Panc1 (cell line): ENCODE measurements around the gene MFSD12. TPM values are rescaled to one million over a fixed set of nuclear protein-coding genes. Genes with fewer than 3 reads are reported as not detected.

ENCODE experiments used
- ATAC-seq: fragments of 200-7000 bp; cut with Tn5 transposase; 2 replicates; pipeline ENCODE4 v1.9.1; 2020; ENCODE audit warnings: mild to moderate bottlenecking, moderate library complexity
- BruUV-seq: library from RNA; stranded (reverse); fragments of 400-500 nt; replicated peaks from 2 replicates; lab custom pipeline; 2021; lab: Mats Ljungman, UMichigan
- CTCF ChIA-PET: fragments of 300-600 bp; sonication (Branson Sonifier 250); formaldehyde crosslinking; loops from one replicate; lab custom pipeline; 2022; ENCODE audit warnings: antibody characterized with exemption; lab: Charles Lee
- POLR2A ChIA-PET: fragments of 300-600 bp; sonication (Branson Sonifier 250); formaldehyde crosslinking; loops from one replicate; lab custom pipeline; 2022; ENCODE audit warnings: antibody characterized with exemption; lab: Charles Lee
- DNase-seq: peaks from one replicate; pipeline ENCODE4 v3.0.0-alpha.2; 2010; ENCODE audit warnings: low read depth, low spot score
- H3K27ac ChIP-seq: 2 replicates; pipeline ENCODE4 v1.5.1; 2011; ENCODE audit warnings: mild to moderate bottlenecking, low read length, inconsistent platforms
- H3K27me3 ChIP-seq: fragments of 200-500 bp; sonication (Bioruptor generic); 2 replicates; pipeline ENCODE4 v1.6.0; 2014; ENCODE audit warnings: low read length, inconsistent platforms; ENCODE audit not compliant: control insufficient read depth, insufficient read depth
- H3K36me3 ChIP-seq: fragments of 200-500 bp; sonication (Bioruptor generic); 2 replicates; pipeline ENCODE4 v1.5.1; 2014; ENCODE audit warnings: inconsistent platforms, mild to moderate bottlenecking, low read length, moderate library complexity; ENCODE audit not compliant: control insufficient read depth, insufficient read depth
- H3K4me1 ChIP-seq: 2 replicates; pipeline ENCODE4 v1.5.1; 2011; ENCODE audit warnings: inconsistent platforms, mild to moderate bottlenecking, low read length, moderate library complexity; ENCODE audit not compliant: control insufficient read depth, insufficient read depth
- H3K4me3 ChIP-seq, 2 experiments: 2 replicates each; pipeline ENCODE4 v1.5.1; 2011 to 2012; ENCODE audit warnings: low read depth in 2 of 2, low read length in 2 of 2, mild to moderate bottlenecking in 2 of 2, inconsistent platforms in 1 of 2, moderate library complexity in 1 of 2
- H3K9me3 ChIP-seq: fragments of 200-500 bp; sonication (Bioruptor generic); 2 replicates; pipeline ENCODE4 v1.5.1; 2014; ENCODE audit warnings: low read depth, mild to moderate bottlenecking, inconsistent platforms, low read length, moderate library complexity; ENCODE audit not compliant: control insufficient read depth, insufficient read depth
- CTCF ChIP-seq: fragments of 450-650 bp; IDR thresholded peaks from 2 replicates; pipeline ENCODE4 v1.5.1; 2017; ENCODE audit warnings: mild to moderate bottlenecking
- POLR2AphosphoS5 ChIP-seq: IDR thresholded peaks from 2 replicates; pipeline ENCODE4 v1.6.1; 2012; ENCODE audit warnings: mild to moderate bottlenecking, low read depth, low read length, moderate library complexity
- REST ChIP-seq, 2 experiments: IDR thresholded peaks; 2 replicates each; pipeline ENCODE4 v1.6.1; 2011 to 2012; ENCODE audit warnings: low read depth in 2 of 2, control low read depth in 1 of 2, low read length in 1 of 2, mild to moderate bottlenecking in 1 of 2, moderate library complexity in 1 of 2; ENCODE audit not compliant: insufficient read depth in 1 of 2
- SIN3A ChIP-seq: IDR thresholded peaks from 2 replicates; pipeline ENCODE4 v1.6.1; 2012; ENCODE audit warnings: low read depth, mild to moderate bottlenecking, low read length, moderate library complexity, borderline replicate concordance; ENCODE audit not compliant: insufficient read depth
- TCF7L2 ChIP-seq: IDR thresholded peaks from 2 replicates; pipeline ENCODE4 v1.6.1; 2011; ENCODE audit warnings: mild to moderate bottlenecking, low read depth, low read length, inconsistent platforms
- in situ Hi-C: cut with HindIII; loops from 2 replicates; pipeline ENCODE4 v1.10.0; 2016; ENCODE audit warnings: low sequenced_read_pairs, low pct_unique_long_range_greater_than_20kb
- intact Hi-C: fragments of 100-400 bp; cut with micrococcal nuclease; formaldehyde crosslinking; loops from one replicate; pipeline ENCODE4 v1.10.0; 2022; ENCODE audit not compliant: unreplicated experiment
- total RNA-seq: library from RNA; stranded (reverse); gene quantifications from one replicate; pipeline ENCODE4 v1.2.1, GENCODE V29; 2021; ENCODE audit not compliant: unreplicated experiment

The MFSD12 gene
- total RNA-seq, 1 experiment from 2014 or later, result 98.8 TPM

DNA sequence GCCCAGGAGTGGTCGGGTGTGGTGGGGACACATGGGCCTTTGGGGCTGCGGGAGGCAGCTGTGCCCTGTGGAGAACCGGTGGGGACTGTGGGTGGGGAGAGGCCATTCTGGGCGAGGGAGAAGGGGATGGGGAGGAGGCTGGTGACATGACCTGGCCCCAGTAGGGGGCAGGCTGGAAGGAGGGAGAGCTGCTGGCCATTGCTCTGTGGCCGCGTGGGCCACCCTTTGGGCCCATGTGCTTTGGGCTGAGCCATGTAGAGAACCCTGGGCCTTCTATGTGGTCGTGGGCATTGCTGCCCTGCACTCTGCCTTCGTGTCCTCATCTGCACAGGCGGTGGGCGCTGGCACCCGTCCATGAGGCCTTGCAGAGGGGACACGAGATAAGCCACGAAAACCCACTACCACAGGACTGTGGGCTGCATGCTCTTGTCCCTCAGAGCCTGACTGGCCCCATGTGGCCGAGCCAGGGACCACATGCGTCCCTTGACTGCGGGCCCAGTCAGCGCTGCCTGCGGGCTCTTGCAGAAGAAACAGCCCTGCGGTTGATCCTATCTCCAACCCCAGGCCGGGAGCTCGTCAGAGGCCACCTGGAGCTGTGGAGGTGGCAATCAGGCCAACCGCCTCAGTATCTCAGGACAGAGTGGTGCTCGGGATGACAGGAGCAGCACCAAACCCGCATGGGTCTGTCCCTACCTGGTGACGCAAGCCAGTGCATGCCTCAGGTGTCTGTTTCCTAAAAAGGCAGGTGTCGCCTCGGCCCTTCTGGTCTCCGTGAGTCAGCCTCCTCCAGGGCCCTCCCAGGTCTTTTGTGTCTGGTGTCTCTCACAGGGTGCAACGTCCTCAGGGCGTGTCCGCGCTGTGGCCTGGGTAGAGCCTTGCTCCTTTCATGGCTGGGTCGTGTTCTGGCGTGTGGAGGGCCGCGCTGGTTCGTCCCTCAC lies 37.0 kb downstream of the MFSD12 start:
- no peaks in the 10 kb centered on the region for H3K9me3 ChIP-seq
- H3K4me1 ChIP-seq, result no peaks in the 10 kb centered on the region; the same call in 1 of the 2 replicates
- H3K4me3 ChIP-seq, result no peak overlapping the region
- POLR2A ChIA-PET, result no interaction called here
- CTCF ChIA-PET, result no interaction called here
- H3K36me3 ChIP-seq, result no peaks in the 10 kb centered on the region
- H3K27ac ChIP-seq, result no peak overlapping the region
- ATAC-seq (0 out of 2 replicates have a peak, but pooled peaks have one; percentile 52), DNase-seq (no peak)
- intact Hi-C loops, result no loop called here
- H3K27me3 ChIP-seq, result no peaks in the 10 kb centered on the region
- TF ChIP-seq SIN3A, result no peak
- no peak for TF ChIP-seq POLR2AphosphoS5
- no peak for TF ChIP-seq REST (IDR thresholded peaks at IDR 0.05; ENCODE audit: insufficient read depth in 1 of 2, low read depth in 2 of 2, low read length in 1 of 2)
- no peak for TF ChIP-seq TCF7L2
- in situ Hi-C loops, result no loop called here
- BruUV-seq, result no TSS peak

- in situ Hi-C loops (no loop called here), intact Hi-C loops (no loop called here)
- no peak overlapping the region for H3K27ac ChIP-seq
- no peak for DNase-seq
- H3K36me3 ChIP-seq, result no peaks in the 10 kb centered on the region
- POLR2A ChIA-PET, result interaction anchor here (0.6 kb wide), 1 partner anchor 20 kb away, joined by 18 read pairs; no protein-coding TSS in a partner anchor
- no TSS peak for BruUV-seq
- H3K27me3 ChIP-seq, result no peaks in the 10 kb centered on the region
- H3K4me1 ChIP-seq, result no peaks in the 10 kb centered on the region; the same call in none of the 2 replicates
- no peak overlapping the region for H3K4me3 ChIP-seq
- TF ChIP-seq REST (IDR thresholded peaks at IDR 0.05; ENCODE audit: insufficient read depth in 1 of 2, low read depth in 2 of 2, low read length in 1 of 2) (no peak), CTCF (no peak), POLR2AphosphoS5 (no peak), TCF7L2 (no peak), SIN3A (no peak)
- ATAC-seq, result no peak
- CTCF ChIA-PET, result interaction anchor here (0.7 kb wide), 1 partner anchor 1244 kb away, joined by 5 read pairs; no protein-coding TSS in a partner anchor
- no peaks in the 10 kb centered on the region for H3K9me3 ChIP-seq
Measured at GRCh38 chr19:3519126-3519525, 38.3 kb downstream of the MFSD12 start.
